ENCODE results near the gene TMEM221. TPM values are rescaled to one million over a fixed set of nuclear protein-coding genes. Genes with fewer than 3 reads are reported as not detected.
A peak's percentile ranks its signal among the peaks of the same experiment; 100 is the strongest.

TMEM221 gene
- total RNA-seq = 0.27 to 0.57 TPM (median 0.28 TPM) in 3 replicates
- long read RNA-seq, partial matches to known transcripts = 0 of 1 reads
- long read RNA-seq, other reads (novel, unspliced or antisense) = 1 of 1 reads

DNA sequence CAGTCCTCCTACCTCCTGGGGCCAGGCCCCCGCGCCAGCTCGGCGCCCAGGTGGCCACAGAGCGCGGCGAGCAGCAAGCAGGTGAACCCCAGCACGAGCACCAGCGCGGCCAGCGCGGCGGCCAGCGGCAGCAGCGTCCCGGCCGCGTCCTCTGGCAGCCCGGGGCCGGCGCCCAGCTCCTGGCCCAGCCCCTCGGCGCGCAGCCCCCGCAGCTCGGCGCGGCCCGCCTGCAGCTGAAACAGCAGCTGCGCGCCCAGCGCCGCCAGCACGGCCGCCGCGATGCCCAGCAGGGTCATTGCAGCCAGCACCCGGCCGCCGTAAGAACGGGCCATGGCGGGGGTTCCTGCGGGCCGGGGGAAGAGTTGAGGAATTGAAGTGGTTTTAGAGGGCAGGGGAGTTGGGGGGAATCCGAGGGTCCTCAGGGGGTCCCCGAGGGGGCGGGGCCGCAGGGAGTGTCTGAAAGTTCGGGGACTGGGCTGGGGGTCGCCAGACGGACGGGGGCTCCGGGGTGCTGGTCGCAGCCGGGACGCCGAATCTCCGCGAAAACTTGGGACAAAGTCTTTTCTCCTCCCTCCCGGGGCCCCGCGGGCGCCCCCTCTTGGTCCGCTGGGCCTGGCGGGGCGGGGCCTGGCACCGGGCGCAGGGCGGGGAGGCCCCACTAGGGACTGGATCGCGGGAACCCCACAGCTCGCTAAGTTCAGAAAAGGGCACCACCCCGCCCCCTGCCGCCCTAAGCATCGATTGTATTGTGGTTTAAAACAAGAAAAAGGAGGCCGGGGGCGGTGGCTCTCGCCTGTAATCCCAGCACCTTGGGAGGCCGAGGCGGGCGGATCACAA is at the start of gene TMEM221:
TSS of gene TMEM221 (minus strand) at position 538 of the 837 bp plus-strand sequence. CDS start at position 332, 206 bp downstream.
- H3K4me1 Mint-ChIP-seq (ENCODE audit: low read depth) = peaks cover 5% of the 10 kb centered on the region
- TF ChIP-seq, protein P1, sequence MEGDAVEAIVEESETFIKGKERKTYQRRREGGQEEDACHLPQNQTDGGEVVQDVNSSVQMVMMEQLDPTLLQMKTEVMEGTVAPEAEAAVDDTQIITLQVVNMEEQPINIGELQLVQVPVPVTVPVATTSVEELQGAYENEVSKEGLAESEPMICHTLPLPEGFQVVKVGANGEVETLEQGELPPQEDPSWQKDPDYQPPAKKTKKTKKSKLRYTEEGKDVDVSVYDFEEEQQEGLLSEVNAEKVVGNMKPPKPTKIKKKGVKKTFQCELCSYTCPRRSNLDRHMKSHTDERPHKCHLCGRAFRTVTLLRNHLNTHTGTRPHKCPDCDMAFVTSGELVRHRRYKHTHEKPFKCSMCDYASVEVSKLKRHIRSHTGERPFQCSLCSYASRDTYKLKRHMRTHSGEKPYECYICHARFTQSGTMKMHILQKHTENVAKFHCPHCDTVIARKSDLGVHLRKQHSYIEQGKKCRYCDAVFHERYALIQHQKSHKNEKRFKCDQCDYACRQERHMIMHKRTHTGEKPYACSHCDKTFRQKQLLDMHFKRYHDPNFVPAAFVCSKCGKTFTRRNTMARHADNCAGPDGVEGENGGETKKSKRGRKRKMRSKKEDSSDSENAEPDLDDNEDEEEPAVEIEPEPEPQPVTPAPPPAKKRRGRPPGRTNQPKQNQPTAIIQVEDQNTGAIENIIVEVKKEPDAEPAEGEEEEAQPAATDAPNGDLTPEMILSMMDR (IDR thresholded peaks at IDR 0.05) = peak; percentile 82
- peaks cover 17% of the 10 kb centered on the region for H3K27me3 Mint-ChIP-seq (ENCODE audit: low read depth)
- peak within 1 kb of the TSS; percentile 64 for H3K4me3 Mint-ChIP-seq (ENCODE audit: unreplicated experiment)
- no peaks in the 10 kb centered on the region for H3K36me3 Mint-ChIP-seq (ENCODE audit: low read depth)
- no peak within 1 kb of the TSS for H3K27ac Mint-ChIP-seq (ENCODE audit: unreplicated experiment)
- H3K9me3 Mint-ChIP-seq (ENCODE audit: low read depth) = no peaks in the 10 kb centered on the region
- DNase-seq (ENCODE audit: low spot score) = no peak

- Mint-ChIP-seq H3K9me3 (ENCODE audit: low read depth) (no peaks in the 10 kb centered on the region), H3K4me1 (ENCODE audit: low read depth) (peaks cover 13% of the 10 kb centered on the region), H3K4me3 (ENCODE audit: unreplicated experiment) (no peak overlapping the region), H3K36me3 (ENCODE audit: low read depth) (no peaks in the 10 kb centered on the region), H3K27me3 (ENCODE audit: low read depth) (no peaks in the 10 kb centered on the region), H3K27ac (ENCODE audit: unreplicated experiment) (no peak overlapping the region)
- DNase-seq (ENCODE audit: low spot score) = no peak
- TF ChIP-seq, protein P1 (IDR thresholded peaks at IDR 0.05) = no peak
These were observed 48.8 kb upstream of the TMEM221 start for GRCh38 chr19:17497149-17497798.

DNA sequence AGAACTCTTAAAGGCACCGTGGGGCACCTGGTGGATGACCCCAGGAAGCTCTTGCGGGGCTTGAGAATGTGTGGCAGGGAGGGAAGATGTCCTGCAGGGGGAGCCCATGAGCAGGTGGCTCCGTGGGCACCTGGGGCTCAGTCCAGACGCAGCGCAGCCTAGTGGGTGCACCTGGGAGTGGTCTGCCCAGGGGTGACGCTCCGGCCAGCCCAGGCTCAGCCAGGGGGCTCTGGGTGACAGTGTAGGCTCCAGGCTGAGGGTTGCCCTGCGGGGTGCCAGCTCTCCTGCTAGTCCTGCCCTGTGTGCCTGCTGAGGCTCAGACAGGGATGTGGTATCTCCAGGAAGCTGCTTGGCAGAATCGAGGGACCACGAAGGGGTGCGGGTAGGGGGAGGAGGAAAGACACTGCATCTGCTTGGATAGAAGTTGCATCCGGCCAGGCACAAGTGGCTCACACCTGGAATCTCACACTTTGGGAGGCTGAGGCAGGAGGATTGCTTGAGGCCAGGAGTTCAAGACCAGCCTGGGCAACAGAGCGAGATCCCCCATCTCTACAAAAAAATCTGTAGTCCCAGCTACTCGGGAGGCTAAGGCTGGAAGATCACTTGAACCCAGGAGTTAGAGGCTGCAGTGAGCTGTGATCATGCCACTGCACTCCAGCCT is 48.0 kb upstream of the TMEM221 start:
- no peak for DNase-seq (ENCODE audit: low spot score)
- TF ChIP-seq, protein P1 (IDR thresholded peaks at IDR 0.05) = peak; percentile 88
- Mint-ChIP-seq H3K9me3 (ENCODE audit: low read depth) (no peaks in the 10 kb centered on the region), H3K4me1 (ENCODE audit: low read depth) (peaks cover 13% of the 10 kb centered on the region), H3K4me3 (ENCODE audit: unreplicated experiment) (no peak overlapping the region), H3K36me3 (ENCODE audit: low read depth) (no peaks in the 10 kb centered on the region), H3K27ac (ENCODE audit: unreplicated experiment) (no peak overlapping the region), H3K27me3 (ENCODE audit: low read depth) (no peaks in the 10 kb centered on the region)

- Mint-ChIP-seq H3K9me3 (ENCODE audit: low read depth) (no peaks in the 10 kb centered on the region), H3K27me3 (ENCODE audit: low read depth) (no peaks in the 10 kb centered on the region), H3K4me3 (ENCODE audit: unreplicated experiment) (no peak overlapping the region), H3K4me1 (ENCODE audit: low read depth) (peaks cover 13% of the 10 kb centered on the region), H3K27ac (ENCODE audit: unreplicated experiment) (no peak overlapping the region), H3K36me3 (ENCODE audit: low read depth) (no peaks in the 10 kb centered on the region)
- DNase-seq (ENCODE audit: low spot score) = no peak
- TF ChIP-seq, protein P1 (IDR thresholded peaks at IDR 0.05) = no peak
These were observed 47.3 kb upstream of the TMEM221 start for GRCh38 chr19:17495639-17496296.
